ENCODE measurements around the gene PCDHGA6.
A peak's percentile ranks its signal among the peaks of the same experiment; 100 is the strongest.
"Not testable (repeated sequence)": the region's sequence is repeated elsewhere in the genome, so short reads cannot be mapped to it uniquely, and the experiment has no call there.

Gene PCDHGA6

GRCh38 chr5:141394401-141395187 lies 20.9 kb downstream of the PCDHGA6 start:
- DNase-seq: not testable (repeated sequence)

- DNase-seq: peak in 1 of 2 experiments; percentile 19
Measured at GRCh38 chr5:141397756-141398551, 24.3 kb downstream of the PCDHGA6 start, which contains the start of gene PCDHGB5. Gene PCDHGB5 (plus strand): TSS chr5:141397947. CDS start chr5:141398128, 181 bp downstream.

DNA sequence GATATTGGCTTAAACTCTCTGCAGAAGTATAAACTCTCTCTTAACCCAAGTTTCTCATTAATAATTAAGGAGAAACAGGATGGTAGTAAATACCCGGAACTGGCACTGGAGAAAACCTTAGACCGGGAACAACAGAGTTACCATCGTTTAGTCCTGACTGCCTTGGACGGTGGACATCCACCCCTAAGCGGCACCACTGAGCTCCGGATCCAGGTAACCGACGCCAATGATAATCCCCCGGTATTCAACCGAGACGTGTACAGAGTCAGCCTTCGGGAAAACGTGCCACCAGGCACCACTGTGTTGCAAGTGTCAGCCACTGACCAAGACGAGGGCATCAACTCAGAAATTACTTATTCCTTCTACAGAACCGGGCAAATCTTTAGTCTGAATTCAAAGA lies 24.9 kb downstream of the PCDHGA6 start:
- no peak for DNase-seq

DNA sequence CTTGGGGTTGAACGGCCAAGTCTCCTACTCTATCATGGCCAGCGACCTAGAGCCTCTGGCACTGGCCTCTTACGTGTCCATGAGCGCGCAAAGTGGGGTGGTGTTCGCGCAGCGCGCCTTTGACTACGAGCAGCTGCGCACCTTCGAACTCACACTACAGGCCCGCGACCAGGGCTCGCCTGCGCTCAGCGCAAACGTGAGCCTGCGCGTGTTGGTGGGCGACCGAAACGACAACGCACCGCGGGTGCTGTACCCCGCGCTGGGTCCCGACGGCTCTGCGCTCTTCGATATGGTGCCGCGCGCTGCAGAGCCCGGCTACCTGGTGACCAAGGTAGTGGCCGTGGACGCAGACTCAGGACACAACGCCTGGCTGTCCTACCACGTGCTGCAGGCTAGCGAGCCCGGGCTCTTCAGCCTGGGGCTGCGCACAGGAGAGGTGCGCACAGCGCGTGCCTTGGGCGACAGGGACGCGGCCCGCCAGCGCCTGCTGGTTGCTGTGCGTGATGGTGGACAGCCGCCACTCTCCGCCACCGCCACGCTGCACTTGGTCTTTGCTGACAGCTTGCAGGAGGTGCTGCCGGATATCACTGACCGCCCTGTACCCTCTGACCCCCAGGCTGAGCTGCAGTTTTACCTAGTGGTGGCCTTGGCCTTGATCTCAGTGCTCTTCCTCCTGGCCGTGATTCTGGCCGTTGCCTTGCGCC lies 26.0 kb downstream of the PCDHGA6 start:
- DNase-seq: no peak

- DNase-seq: no peak
Measured at GRCh38 chr5:141402553-141403243, 29.0 kb downstream of the PCDHGA6 start, which contains the start of gene PCDHGA9. Gene PCDHGA9 (plus strand): TSS chr5:141402778. CDS start chr5:141402953, 175 bp downstream.

GRCh38 chr5:141403387-141403786 lies 29.7 kb downstream of the PCDHGA6 start:
- no peak for DNase-seq

DNA sequence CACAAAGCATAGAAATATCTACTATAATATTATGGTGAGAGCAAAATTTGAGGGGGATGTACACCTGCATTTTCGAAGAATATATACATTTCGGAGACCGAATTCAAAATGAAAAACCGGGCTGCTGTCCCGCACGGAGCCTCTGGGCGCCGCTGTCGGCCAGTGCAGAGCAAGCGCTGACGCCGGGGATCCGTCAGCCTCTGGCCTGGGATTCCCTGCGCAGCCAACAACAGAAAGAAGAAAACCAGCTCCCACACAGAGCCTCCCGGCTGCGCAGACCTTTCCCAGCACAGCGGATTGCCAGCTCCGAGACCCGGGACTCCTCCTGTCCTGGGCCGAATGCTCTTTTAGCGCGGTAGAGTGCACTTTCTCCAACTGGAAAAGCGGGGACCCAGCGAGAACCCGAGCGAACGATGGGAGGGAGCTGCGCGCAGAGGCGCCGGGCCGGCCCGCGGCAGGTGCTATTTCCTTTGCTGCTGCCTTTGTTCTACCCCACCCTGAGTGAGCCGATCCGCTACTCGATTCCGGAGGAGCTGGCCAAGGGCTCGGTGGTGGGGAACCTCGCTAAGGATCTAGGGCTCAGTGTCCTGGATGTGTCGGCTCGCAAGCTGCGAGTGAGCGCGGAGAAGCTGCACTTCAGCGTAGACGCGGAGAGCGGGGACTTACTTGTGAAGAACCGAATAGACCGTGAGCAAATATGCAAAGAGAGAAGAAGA lies 34.3 kb downstream of the PCDHGA6 start, which contains the start of gene PCDHGB6:
Gene PCDHGB6, plus strand, starts transcription at position 232 of the 716 bp plus-strand sequence. Its CDS starts 182 bp downstream, at position 414.
- DNase-seq: not testable (repeated sequence)

GRCh38 chr5:141409598-141410306 lies 36.1 kb downstream of the PCDHGA6 start:
- DNase-seq: no peak

GRCh38 chr5:141411575-141411974 lies 37.9 kb downstream of the PCDHGA6 start:
- DNase-seq: no peak

GRCh38 chr5:141412854-141413539 lies 39.3 kb downstream of the PCDHGA6 start, which contains the start of gene PCDHGA10:
Gene PCDHGA10 (plus strand): TSS chr5:141412987. CDS start chr5:141413176, 189 bp downstream.
- no peak for DNase-seq

- no peak for DNase-seq
Measured at GRCh38 chr5:141413540-141414069, 39.9 kb downstream of the PCDHGA6 start.

DNA sequence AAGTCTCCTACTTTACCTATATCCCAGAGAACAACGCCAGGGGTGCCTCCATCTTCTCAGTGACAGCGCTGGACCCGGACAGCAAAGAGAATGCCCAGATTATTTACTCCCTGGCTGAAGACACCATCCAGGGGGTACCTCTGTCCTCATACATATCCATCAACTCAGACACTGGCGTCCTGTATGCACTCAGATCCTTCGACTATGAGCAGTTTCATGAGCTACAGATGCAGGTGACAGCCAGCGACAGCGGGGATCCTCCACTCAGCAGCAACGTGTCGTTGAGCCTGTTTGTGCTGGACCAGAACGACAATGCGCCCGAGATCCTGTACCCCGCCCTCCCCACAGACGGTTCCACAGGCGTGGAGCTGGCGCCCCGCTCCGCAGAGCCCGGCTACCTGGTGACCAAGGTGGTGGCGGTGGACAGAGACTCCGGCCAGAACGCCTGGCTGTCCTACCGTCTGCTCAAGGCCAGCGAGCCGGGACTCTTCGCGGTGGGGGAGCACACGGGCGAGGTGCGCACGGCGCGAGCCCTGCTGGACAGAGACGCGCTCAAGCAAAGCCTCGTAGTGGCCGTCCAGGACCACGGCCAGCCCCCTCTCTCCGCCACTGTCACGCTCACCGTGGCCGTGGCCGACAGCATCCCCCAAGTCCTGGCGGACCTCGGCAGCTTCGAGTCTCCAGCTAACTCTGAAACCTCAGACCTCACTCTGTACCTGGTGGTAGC lies 41.0 kb downstream of the PCDHGA6 start:
- not testable (repeated sequence) for DNase-seq

DNA sequence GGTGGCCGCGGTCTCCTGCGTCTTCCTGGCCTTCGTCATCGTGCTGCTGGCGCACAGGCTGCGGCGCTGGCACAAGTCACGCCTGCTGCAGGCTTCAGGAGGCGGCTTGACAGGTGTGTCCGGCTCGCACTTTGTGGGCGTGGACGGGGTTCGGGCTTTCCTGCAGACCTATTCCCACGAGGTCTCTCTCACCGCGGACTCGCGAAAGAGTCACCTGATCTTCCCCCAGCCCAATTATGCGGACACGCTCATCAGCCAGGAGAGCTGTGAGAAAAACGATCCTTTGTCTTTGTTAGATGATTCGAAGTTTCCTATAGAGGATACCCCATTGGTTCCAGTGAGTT lies 41.6 kb downstream of the PCDHGA6 start:
- DNase-seq: not testable (repeated sequence)

DNA sequence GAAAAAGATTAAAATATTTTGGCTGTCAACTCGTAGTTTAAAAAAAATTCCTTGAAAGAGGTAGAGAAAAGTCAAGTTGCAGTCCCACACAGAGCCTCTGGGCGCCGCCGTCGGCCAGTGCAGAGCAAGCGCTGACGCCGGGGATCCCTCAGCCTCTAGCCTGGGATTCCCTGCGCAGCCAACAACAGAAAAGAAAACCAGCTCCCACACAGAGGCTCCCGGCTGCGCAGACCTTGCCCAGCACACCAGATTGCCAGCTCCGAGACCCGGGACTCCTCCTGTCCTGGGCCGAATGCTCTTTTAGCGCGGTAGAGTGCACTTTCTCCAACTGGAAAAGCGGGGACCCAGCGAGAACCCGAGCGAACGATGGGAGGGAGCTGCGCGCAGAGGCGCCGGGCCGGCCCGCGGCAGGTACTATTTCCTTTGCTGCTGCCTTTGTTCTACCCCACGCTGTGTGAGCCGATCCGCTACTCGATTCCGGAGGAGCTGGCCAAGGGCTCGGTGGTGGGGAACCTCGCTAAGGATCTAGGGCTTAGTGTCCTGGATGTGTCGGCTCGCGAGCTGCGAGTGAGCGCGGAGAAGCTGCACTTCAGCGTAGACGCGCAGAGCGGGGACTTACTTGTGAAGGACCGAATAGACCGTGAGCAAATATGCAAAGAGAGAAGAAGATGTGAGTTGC lies 43.9 kb downstream of the PCDHGA6 start, which contains the start of gene PCDHGB7:
Gene PCDHGB7, plus strand, starts transcription at position 184 of the 679 bp plus-strand sequence. Its CDS starts 183 bp downstream, at position 367.
- DNase-seq: not testable (repeated sequence)

- DNase-seq: no peak
Measured at GRCh38 chr5:141419074-141419880, 45.6 kb downstream of the PCDHGA6 start.

DNA sequence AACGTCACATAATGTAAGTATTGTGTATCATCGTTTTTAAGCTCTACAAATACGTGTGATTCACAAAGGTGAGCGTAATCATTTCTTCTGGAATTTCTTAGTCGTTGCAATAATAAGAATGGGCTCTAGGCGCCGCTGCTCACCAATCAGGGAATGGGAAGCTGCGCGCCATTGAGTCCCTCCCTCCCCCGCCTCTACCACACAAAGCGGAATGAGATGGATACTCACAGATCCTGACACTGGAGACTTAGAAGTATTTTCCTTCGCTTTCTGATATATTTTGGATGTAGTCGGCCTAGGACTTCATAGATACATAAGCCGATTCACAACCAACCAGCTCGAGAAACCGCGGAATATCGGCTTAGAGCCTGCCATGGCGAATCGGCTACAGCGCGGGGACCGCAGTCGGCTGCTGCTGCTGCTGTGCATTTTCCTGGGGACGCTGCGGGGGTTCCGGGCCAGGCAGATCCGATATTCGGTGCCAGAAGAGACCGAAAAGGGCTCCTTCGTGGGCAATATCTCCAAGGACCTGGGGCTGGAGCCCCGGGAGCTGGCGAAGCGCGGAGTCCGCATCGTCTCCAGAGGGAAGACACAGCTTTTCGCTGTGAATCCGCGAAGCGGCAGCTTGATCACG lies 47.3 kb downstream of the PCDHGA6 start, which contains the start of gene PCDHGA11:
Gene PCDHGA11, plus strand, starts transcription at position 197 of the 634 bp plus-strand sequence. Its CDS starts 177 bp downstream, at position 374.
- no peak for DNase-seq

GRCh38 chr5:141421489-141421855 lies 47.8 kb downstream of the PCDHGA6 start:
- DNase-seq: no peak

All from NCI-H187 (cell line).